Mesenchymal stem cell (in vitro differentiated cells and primary cell): Measurements from ENCODE around the gene FBXO45.
"Not testable (repeated sequence)": the region's sequence is repeated elsewhere in the genome, so short reads cannot be mapped to it uniquely, and the experiment has no call there.

ENCODE experiments used
- DNase-seq: peaks from one replicate; pipeline ENCODE4 v3.0.0-alpha.2; 2013
- H2AFZ ChIP-seq: one replicate; pipeline ENCODE4 v1.6.1; 2013; ENCODE audit warnings: low read depth, mild to moderate bottlenecking, control low read depth, inconsistent platforms, low read length, moderate library complexity
- H2AK5ac ChIP-seq: 2 replicates; pipeline ENCODE4 v1.6.1; 2013; ENCODE audit warnings: low read length, moderate library complexity, mild to moderate bottlenecking, inconsistent platforms; ENCODE audit not compliant: severe bottlenecking
- H2BK120ac ChIP-seq: one replicate; pipeline ENCODE4 v1.6.1; 2013; ENCODE audit warnings: low read depth, mild to moderate bottlenecking, inconsistent platforms, low read length, moderate library complexity
- H2BK12ac ChIP-seq, 2 experiments: one replicate each; pipeline ENCODE4 v1.6.1; 2013; ENCODE audit warnings: inconsistent platforms in 2 of 2, low read length in 2 of 2, mild to moderate bottlenecking in 2 of 2, moderate library complexity in 2 of 2, control low read depth in 1 of 2
- H2BK15ac ChIP-seq: one replicate; pipeline ENCODE4 v1.6.1; 2013; ENCODE audit warnings: mild to moderate bottlenecking, low read depth, inconsistent platforms; ENCODE audit not compliant: poor library complexity, severe bottlenecking
- H2BK5ac ChIP-seq: 2 replicates; pipeline ENCODE4 v1.6.1; 2013; ENCODE audit warnings: low read depth, mild to moderate bottlenecking, low read length, control low read depth, inconsistent platforms; ENCODE audit not compliant: poor library complexity, severe bottlenecking
- H3K14ac ChIP-seq, 2 experiments: one replicate each; pipeline ENCODE4 v1.6.1; 2013; ENCODE audit warnings: inconsistent platforms in 2 of 2, low read length in 2 of 2, control low read depth in 1 of 2, mild to moderate bottlenecking in 1 of 2, moderate library complexity in 1 of 2
- H3K18ac ChIP-seq, 2 experiments: one replicate each; pipeline ENCODE4 v1.6.1; 2013; ENCODE audit warnings: inconsistent platforms in 2 of 2, low read length in 2 of 2, control low read depth in 1 of 2, low read depth in 1 of 2, mild to moderate bottlenecking in 1 of 2
- H3K23ac ChIP-seq, 2 experiments: one replicate each; pipeline ENCODE4 v1.6.1; 2013; ENCODE audit warnings: inconsistent platforms in 2 of 2, low read length in 2 of 2, mild to moderate bottlenecking in 2 of 2, moderate library complexity in 2 of 2, control low read depth in 1 of 2
- H3K27ac ChIP-seq: 2 replicates; pipeline ENCODE4 v1.5.1; 2013; ENCODE audit warnings: mild to moderate bottlenecking, moderate library complexity, low read length, control low read depth, inconsistent platforms; ENCODE audit not compliant: poor library complexity, severe bottlenecking
- H3K27me3 ChIP-seq, 2 experiments: 2 replicates each; pipeline versions ENCODE4 v1.6.1 to v1.7.0; 2013; ENCODE audit warnings: low read length in 2 of 2, mild to moderate bottlenecking in 2 of 2, moderate library complexity in 2 of 2, control low read depth in 1 of 2, inconsistent platforms in 1 of 2; ENCODE audit not compliant: control insufficient read depth in 1 of 2, insufficient read depth in 1 of 2
- H3K36me3 ChIP-seq, 2 experiments: 2 replicates each; pipeline versions ENCODE4 v1.6.1 to v1.7.0; 2013; ENCODE audit warnings: low read length in 2 of 2, control low read depth in 1 of 2, inconsistent platforms in 1 of 2, low read depth in 1 of 2, mild to moderate bottlenecking in 1 of 2; ENCODE audit not compliant: insufficient read depth in 2 of 2, control insufficient read depth in 1 of 2
- H3K4ac ChIP-seq, 2 experiments: one replicate each; pipeline ENCODE4 v1.6.1; 2013; ENCODE audit warnings: inconsistent platforms in 2 of 2, low read length in 2 of 2, mild to moderate bottlenecking in 2 of 2, moderate library complexity in 2 of 2, control low read depth in 1 of 2, low read depth in 1 of 2
- H3K4me1 ChIP-seq: 2 replicates; pipeline ENCODE4 v1.6.1; 2013; ENCODE audit warnings: low read depth, low read length, control low read depth; ENCODE audit not compliant: control insufficient read depth, insufficient read depth
- H3K4me2 ChIP-seq: 2 replicates; pipeline ENCODE4 v1.6.1; 2013; ENCODE audit warnings: low read length, mild to moderate bottlenecking, inconsistent platforms; ENCODE audit not compliant: poor library complexity, severe bottlenecking
- H3K4me3 ChIP-seq, 2 experiments: 2 replicates each; pipeline versions ENCODE4 v1.5.1 to v1.7.0; 2013; ENCODE audit warnings: low read length in 2 of 2, mild to moderate bottlenecking in 2 of 2, control low read depth in 1 of 2, low read depth in 1 of 2; ENCODE audit not compliant: insufficient read depth in 1 of 2
- H3K79me1 ChIP-seq: replicated peaks from 2 replicates; pipeline ENCODE4 v1.6.1; 2013; ENCODE audit warnings: mild to moderate bottlenecking, control low read depth, low read length, inconsistent platforms; ENCODE audit not compliant: poor library complexity, severe bottlenecking
- H3K9ac ChIP-seq: 2 replicates; pipeline ENCODE4 v1.7.0; 2013; ENCODE audit warnings: mild to moderate bottlenecking, low read length, moderate library complexity
- H3K9me3 ChIP-seq: 2 replicates; pipeline ENCODE4 v1.7.0; 2013; ENCODE audit warnings: mild to moderate bottlenecking, low read length; ENCODE audit not compliant: control insufficient read depth
- H4K8ac ChIP-seq: one replicate; pipeline ENCODE4 v1.6.1; 2013; ENCODE audit warnings: inconsistent platforms, mild to moderate bottlenecking, low read length, moderate library complexity
- H4K91ac ChIP-seq: one replicate; pipeline ENCODE4 v1.6.1; 2013; ENCODE audit warnings: mild to moderate bottlenecking, low read length, inconsistent platforms
- WGBS: methylation state at CpG from one replicate; pipeline ENCODE4 v1.1.7; 2013; ENCODE audit warnings: mixed read lengths; 5-methylcytosine and 5-hydroxymethylcytosine counted together

The FBXO45 gene

GRCh38 chr3:196559826-196560225 is 8.6 kb upstream of the FBXO45 start:
- no peak overlapping the region for H3K27ac ChIP-seq
- no peak overlapping the region for H2BK12ac ChIP-seq
- H3K4ac ChIP-seq: no peak overlapping the region
- H3K14ac ChIP-seq: no peak overlapping the region
- no peak overlapping the region for H2BK5ac ChIP-seq
- H3K27me3 ChIP-seq: no peaks in the 10 kb centered on the region
- H3K9me3 ChIP-seq: no peaks in the 10 kb centered on the region
- H3K4me3 ChIP-seq: no peak overlapping the region
- peak; percentile 17 for DNase-seq
- H2AK5ac ChIP-seq: no peak overlapping the region
- no peak overlapping the region for H3K18ac ChIP-seq
- H2BK120ac ChIP-seq: no peak overlapping the region
- no peak overlapping the region for H3K4me2 ChIP-seq
- WGBS: 6% methylated on average over 3 of the region's 3 CpGs
- H3K4me1 ChIP-seq: peaks cover 3% of the 10 kb centered on the region
- no peak overlapping the region for H4K8ac ChIP-seq
- peaks cover 19% of the 10 kb centered on the region for H3K79me1 ChIP-seq
- H4K91ac ChIP-seq: no peak overlapping the region
- H2BK15ac ChIP-seq: no peak overlapping the region
- no peak overlapping the region for H3K23ac ChIP-seq
- H2AFZ ChIP-seq: no peak overlapping the region
- H3K9ac ChIP-seq: no peak overlapping the region
- H3K36me3 ChIP-seq: peaks cover 13 to 33% of the 10 kb centered on the region in 2 experiments

- Histone ChIP-seq H3K4me2 (no peak overlapping the region), H3K4me1 (peaks cover 9% of the 10 kb centered on the region), H3K79me1 (peaks cover 28% of the 10 kb centered on the region), H3K4me3 (no peak overlapping the region), H4K8ac (no peak overlapping the region), H2AK5ac (no peak overlapping the region), H4K91ac (no peak overlapping the region), H2AFZ (no peak overlapping the region), H3K9ac (no peak overlapping the region), H3K18ac (no peak overlapping the region), H3K36me3 (peaks cover 13 to 44% of the 10 kb centered on the region in 2 experiments), H3K4ac (no peak overlapping the region), H2BK15ac (no peak overlapping the region), H3K27me3 (no peaks in the 10 kb centered on the region), H3K27ac (peak overlapping the region; percentile 44), H2BK12ac (no peak overlapping the region), H2BK120ac (no peak overlapping the region), H3K23ac (no peak overlapping the region), H3K14ac (no peak overlapping the region), H2BK5ac (no peak overlapping the region), H3K9me3 (no peaks in the 10 kb centered on the region)
- WGBS: 74% methylated on average over 7 of the region's 9 CpGs
- DNase-seq: peak; percentile 23
Measured at GRCh38 chr3:196563721-196564225, 4.7 kb upstream of the FBXO45 start.

DNA sequence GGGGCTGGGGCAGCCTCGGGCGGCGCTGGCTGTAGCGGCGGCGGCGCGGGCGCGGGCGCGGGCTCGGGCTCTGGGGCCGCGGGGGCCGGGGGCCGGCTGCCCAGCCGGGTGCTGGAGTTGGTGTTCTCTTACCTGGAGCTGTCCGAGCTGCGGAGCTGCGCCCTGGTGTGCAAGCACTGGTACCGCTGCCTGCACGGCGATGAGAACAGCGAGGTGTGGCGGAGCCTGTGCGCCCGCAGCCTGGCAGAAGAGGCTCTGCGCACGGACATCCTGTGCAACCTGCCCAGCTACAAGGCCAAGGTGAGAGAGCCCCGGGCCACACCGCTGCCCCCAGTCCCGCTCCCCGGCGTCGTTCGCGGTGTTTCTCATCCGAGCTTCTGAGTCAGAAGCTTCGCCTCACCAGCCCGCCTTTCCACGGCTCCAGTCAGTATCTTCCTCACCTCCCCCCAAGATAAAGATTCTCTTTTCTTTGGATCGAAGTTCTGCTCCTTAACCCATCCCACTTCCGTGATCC is 600 bp downstream of the FBXO45 start:
- H4K8ac ChIP-seq: peak overlapping the region; percentile 63
- peak overlapping the region; percentile 57 for H2BK15ac ChIP-seq
- peak overlapping the region in 1 of 2 experiments; percentile 96 for H3K23ac ChIP-seq
- peak overlapping the region; percentile 98 for H3K4me2 ChIP-seq
- peak overlapping the region; percentile 74 to 100 for H3K4me3 ChIP-seq
- WGBS: under 1% methylated on average over 26 of the region's 44 CpGs
- H3K27me3 ChIP-seq: no peaks in the 10 kb centered on the region
- H2BK5ac ChIP-seq: no peak overlapping the region
- H3K27ac ChIP-seq: no peak overlapping the region
- peaks cover 6 to 17% of the 10 kb centered on the region in 2 experiments for H3K36me3 ChIP-seq
- peak; percentile 53 for DNase-seq
- H3K9ac ChIP-seq: peak overlapping the region; percentile 100
- peaks cover 12% of the 10 kb centered on the region for H3K4me1 ChIP-seq
- no peak overlapping the region for H2BK120ac ChIP-seq
- no peak overlapping the region for H4K91ac ChIP-seq
- H2AFZ ChIP-seq: peak overlapping the region; percentile 97
- H2BK12ac ChIP-seq: no peak overlapping the region
- peak overlapping the region in 1 of 2 experiments; percentile 48 for H3K14ac ChIP-seq
- H3K18ac ChIP-seq: peak overlapping the region; percentile 0 to 61
- peak overlapping the region in 1 of 2 experiments; percentile 82 for H3K4ac ChIP-seq
- H2AK5ac ChIP-seq: no peak overlapping the region
- peaks cover 22% of the 10 kb centered on the region for H3K79me1 ChIP-seq
- H3K9me3 ChIP-seq: no peaks in the 10 kb centered on the region

GRCh38 chr3:196570332-196570731 is 1.9 kb downstream of the FBXO45 start:
- not testable (repeated sequence) for H3K9me3 ChIP-seq, H2BK5ac ChIP-seq, H3K14ac ChIP-seq, H3K27ac ChIP-seq, H4K91ac ChIP-seq, H3K23ac ChIP-seq, H2AK5ac ChIP-seq, H3K18ac ChIP-seq, H3K4me3 ChIP-seq, H4K8ac ChIP-seq, H3K4me2 ChIP-seq, H3K9ac ChIP-seq, H3K4ac ChIP-seq, H2BK120ac ChIP-seq, H2AFZ ChIP-seq, DNase-seq, H2BK15ac ChIP-seq, H2BK12ac ChIP-seq, H3K27me3 ChIP-seq
- 99% methylated on average over 11 of the region's 13 CpGs for WGBS
- Histone ChIP-seq H3K4me1 (peaks cover 12% of the 10 kb centered on the region), H3K79me1 (peaks cover 22% of the 10 kb centered on the region), H3K36me3 (peaks cover 6 to 11% of the 10 kb centered on the region in 2 experiments)
